Fibroblast of peridontal ligament (primary cell): ENCODE measurements around the gene SRSF7.
"Not testable (repeated sequence)": the region's sequence is repeated elsewhere in the genome, so short reads cannot be mapped to it uniquely, and the experiment has no call there.

Experiments used
- DNase-seq: peaks from one replicate; pipeline ENCODE4 v3.0.0-alpha.2; 2010; ENCODE audit errors: extremely low read depth

Gene SRSF7

GRCh38 chr2:38731684-38732221 is 19.4 kb downstream of the SRSF7 start:
- DNase-seq: no peak

GRCh38 chr2:38731090-38731489 is 20.1 kb downstream of the SRSF7 start:
- DNase-seq: no peak

GRCh38 chr2:38728694-38729093 is 22.5 kb downstream of the SRSF7 start:
- no peak for DNase-seq

- DNase-seq: no peak
These were observed 23.5 kb downstream of the SRSF7 start for GRCh38 chr2:38727661-38728060.

GRCh38 chr2:38723173-38723572 is 28.0 kb downstream of the SRSF7 start:
- no peak for DNase-seq

GRCh38 chr2:38722271-38723061 is 28.7 kb downstream of the SRSF7 start:
- DNase-seq: no peak

- DNase-seq: peak; percentile 97
These were observed 30.4 kb downstream of the SRSF7 start for GRCh38 chr2:38720613-38721241.

- DNase-seq: no peak
These were observed 31.5 kb downstream of the SRSF7 start for GRCh38 chr2:38719706-38720105.

- no peak for DNase-seq
These were observed 32.6 kb downstream of the SRSF7 start for GRCh38 chr2:38718601-38719000.

GRCh38 chr2:38716185-38716584 is 35.0 kb downstream of the SRSF7 start:
- peak; percentile 89 for DNase-seq

- not testable (repeated sequence) for DNase-seq
These were observed 36.2 kb downstream of the SRSF7 start for GRCh38 chr2:38714941-38715340.

GRCh38 chr2:38713338-38713737 is 37.8 kb downstream of the SRSF7 start:
- DNase-seq: no peak

GRCh38 chr2:38712871-38713270 is 38.3 kb downstream of the SRSF7 start:
- no peak for DNase-seq

- DNase-seq: no peak
These were observed 38.7 kb downstream of the SRSF7 start for GRCh38 chr2:38712413-38712812.

GRCh38 chr2:38711558-38711957 is 39.6 kb downstream of the SRSF7 start:
- no peak for DNase-seq

GRCh38 chr2:38709567-38710194 is 41.5 kb downstream of the SRSF7 start:
- DNase-seq: no peak

- DNase-seq: no peak
These were observed 42.1 kb downstream of the SRSF7 start for GRCh38 chr2:38708900-38709566.

- DNase-seq: not testable (repeated sequence)
These were observed 42.7 kb downstream of the SRSF7 start for GRCh38 chr2:38708491-38708890.

GRCh38 chr2:38706846-38707345 is 44.3 kb downstream of the SRSF7 start:
- DNase-seq: no peak

GRCh38 chr2:38704664-38705063 is 46.5 kb downstream of the SRSF7 start:
- DNase-seq: no peak

- peak; percentile 24 for DNase-seq
These were observed 47.8 kb downstream of the SRSF7 start for GRCh38 chr2:38703336-38703735.

GRCh38 chr2:38702413-38702812 is 48.7 kb downstream of the SRSF7 start:
- peak; percentile 93 for DNase-seq
